ENCODE data around the gene POGK. TPM values are rescaled to one million over a fixed set of nuclear protein-coding genes. Genes with fewer than 3 reads are reported as not detected.

The POGK gene
- total and polyA plus RNA-seq, 2 experiments from 2014 or later = 10.9 to 31.4 TPM

- TF ChIP-seq POLR2AphosphoS5 (IDR thresholded peaks at IDR 0.05; ENCODE audit: low read depth) (no peak), NANOG (IDR thresholded peaks at IDR 0.05; ENCODE audit: borderline replicate concordance) (no peak), ZNF462 (CRISPR knock-in tag; IDR thresholded peaks at IDR 0.05) (no peak), REST (IDR thresholded peaks at IDR 0.05; ENCODE audit: unreplicated experiment) (no peak), JUNB (IDR thresholded peaks at IDR 0.05; ENCODE audit: unreplicated experiment) (no peak), EZH2phosphoT487 (IDR thresholded peaks at IDR 0.05; ENCODE audit: unreplicated experiment) (no peak), CREB1 (CRISPR knock-in tag; IDR thresholded peaks at IDR 0.05; ENCODE audit: low read depth) (no peak), ZNF331 (CRISPR knock-in tag; IDR thresholded peaks at IDR 0.05; ENCODE audit: low read depth) (no peak), CTCF (conservative IDR thresholded peaks at IDR 0.05; ENCODE audit: low read depth in 2 of 2) (no peak), ETS1 (IDR thresholded peaks at IDR 0.05) (no peak), EZH2 (IDR thresholded peaks at IDR 0.05; ENCODE audit: low read depth, unreplicated experiment) (no peak), ZNF114 (CRISPR knock-in tag; IDR thresholded peaks at IDR 0.05) (no peak), STAT1 (IDR thresholded peaks at IDR 0.05; ENCODE audit: unreplicated experiment) (no peak)
- Histone ChIP-seq H4K20me1 (replicated peaks; ENCODE audit: insufficient read depth) (no peaks in the 10 kb centered on the region), H3K36me3 (ENCODE audit: insufficient read depth) (no peaks in the 10 kb centered on the region), H3K4me2 (no peak overlapping the region), H3K9me2 (ENCODE audit: insufficient read depth) (0 out of 2 replicates have a peak, but pooled peaks cover 3% of the 10 kb centered on the region), H2AFZ (no peak overlapping the region), H3K27ac (ENCODE audit: low read depth) (no peak overlapping the region), H3K79me2 (replicated peaks; ENCODE audit: insufficient read depth) (no peaks in the 10 kb centered on the region), H3F3A (replicated peaks; ENCODE audit: low read depth) (no peaks in the 10 kb centered on the region), H3K4me1 (ENCODE audit: insufficient read depth) (no peaks in the 10 kb centered on the region), H3K4me3 (no peak overlapping the region), H3K27me3 (ENCODE audit: insufficient read depth) (no peaks in the 10 kb centered on the region)
- Mint-ChIP-seq H3K4me3 (no peak overlapping the region), H3K9me3 (peaks cover 24% of the 10 kb centered on the region), H3K36me3 (ENCODE audit: low read depth) (no peaks in the 10 kb centered on the region; the same call in 2 of the 3 replicates), H3K27me3 (ENCODE audit: insufficient read depth, low read depth, poor library complexity) (no peaks in the 10 kb centered on the region), H3K4me1 (no peaks in the 10 kb centered on the region), H3K27ac (no peak overlapping the region)
- ATAC-seq (no peak), DNase-seq (ENCODE audit: low spot score) (no peak)
Measured at GRCh38 chr1:166819974-166820373, 19.3 kb upstream of the POGK start.
